Measurements from ENCODE around the gene ZNF605.

GRCh38 chr12:132937476-132937875 is 18.6 kb downstream of the ZNF605 start:
- TF ChIP-seq CTCF (conservative IDR thresholded peaks at IDR 0.05; ENCODE audit: low read depth, low read length) (no peak), EZH2phosphoT487 (IDR thresholded peaks at IDR 0.05; ENCODE audit: borderline replicate concordance, low read length) (no peak), EZH2 (IDR thresholded peaks at IDR 0.05; ENCODE audit: low read length, unreplicated experiment) (no peak)

Data from PC-3 (cell line).